Activated CD4-positive, alpha-beta T cell treated with anti-CD3 and anti-CD28 coated beads, Interleukin-2, amount 50 U/mL, for 4 hours (primary cell): ENCODE data around the gene ZNF683.
"Not testable (repeated sequence)": the region's sequence is repeated elsewhere in the genome, so short reads cannot be mapped to it uniquely, and the experiment has no call there.

ENCODE experiments used
- DNase-seq, 2 experiments: peaks; one replicate each; pipeline ENCODE4 v3.0.0-alpha.2; 2020

The ZNF683 gene

GRCh38 chr1:26384076-26384475, 11.5 kb upstream of the ZNF683 start:
- no peak for DNase-seq

- no peak for DNase-seq
Observed at GRCh38 chr1:26378879-26379251, 6.3 kb upstream of the ZNF683 start.

- peak; percentile 65 to 70 for DNase-seq
Observed at GRCh38 chr1:26378088-26378878, 5.7 kb upstream of the ZNF683 start.

GRCh38 chr1:26376050-26376449, 3.5 kb upstream of the ZNF683 start:
- no peak for DNase-seq

- DNase-seq: no peak
Observed at GRCh38 chr1:26375081-26375480, 2.5 kb upstream of the ZNF683 start.

GRCh38 chr1:26374361-26374760, 1.8 kb upstream of the ZNF683 start:
- DNase-seq: not testable (repeated sequence)

DNA sequence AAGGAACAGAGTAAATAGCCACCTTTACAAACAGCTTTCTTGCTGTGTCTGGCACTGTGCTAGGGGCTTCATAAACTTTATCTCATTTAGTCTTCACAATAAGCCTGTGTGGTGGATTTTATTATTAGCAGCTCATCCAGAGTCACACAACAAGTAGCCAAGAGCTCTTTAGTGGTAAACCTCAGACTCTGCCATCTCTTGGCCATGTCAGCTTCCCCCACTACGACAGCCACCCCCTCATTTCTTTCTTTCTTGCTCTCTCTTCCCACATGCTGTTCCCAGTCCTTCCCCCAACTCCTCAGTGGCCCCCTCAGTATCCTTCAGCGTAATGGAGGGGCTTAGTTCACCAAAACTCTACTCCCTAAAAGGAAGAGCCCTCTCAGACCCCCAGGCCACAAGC, 1.2 kb upstream of the ZNF683 start:
- DNase-seq: no peak

DNA sequence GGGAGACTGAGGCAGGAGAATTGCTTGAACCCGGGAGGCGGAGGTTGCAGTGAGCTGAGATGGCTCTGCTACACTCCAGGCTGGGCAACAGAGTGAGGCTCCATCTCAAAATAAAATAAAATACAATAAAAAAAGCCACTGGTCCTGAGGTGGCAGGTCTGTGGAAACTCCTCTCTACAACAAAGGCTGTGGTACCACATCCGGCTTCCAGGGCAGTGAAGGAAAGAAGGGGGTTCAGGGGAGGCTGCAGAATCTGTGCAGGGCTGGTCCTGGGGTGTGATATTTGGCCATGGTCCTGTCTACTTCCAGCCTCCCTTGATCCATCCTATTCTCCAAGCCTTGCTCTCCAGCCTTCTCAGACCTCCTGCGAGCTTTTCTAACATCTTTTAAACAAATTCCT, 731 bp upstream of the ZNF683 start:
- no peak for DNase-seq

GRCh38 chr1:26372039-26372438, 511 bp downstream of the ZNF683 start:
- no peak for DNase-seq

GRCh38 chr1:26370591-26371382, 1.8 kb downstream of the ZNF683 start:
- no peak for DNase-seq

DNA sequence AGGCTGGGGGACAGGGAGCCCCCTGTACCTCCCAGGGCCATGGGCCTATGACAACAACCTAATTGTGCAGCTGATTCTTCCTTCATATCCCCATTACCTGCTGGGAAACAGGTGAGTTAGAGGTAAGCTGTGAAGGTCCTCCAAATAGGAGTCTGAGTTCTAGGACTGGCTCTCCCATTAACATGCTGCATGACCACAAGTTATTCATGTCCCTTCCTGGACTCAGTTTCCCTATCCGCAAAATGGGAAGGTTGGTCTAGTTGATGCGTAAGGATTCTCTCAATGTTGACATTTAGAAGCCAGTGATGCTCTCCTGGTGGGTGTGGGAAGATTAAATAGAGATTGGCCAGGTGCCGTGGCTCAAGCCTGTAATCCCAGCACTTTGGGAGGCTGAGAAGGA, 4.1 kb downstream of the ZNF683 start:
- DNase-seq: no peak

DNA sequence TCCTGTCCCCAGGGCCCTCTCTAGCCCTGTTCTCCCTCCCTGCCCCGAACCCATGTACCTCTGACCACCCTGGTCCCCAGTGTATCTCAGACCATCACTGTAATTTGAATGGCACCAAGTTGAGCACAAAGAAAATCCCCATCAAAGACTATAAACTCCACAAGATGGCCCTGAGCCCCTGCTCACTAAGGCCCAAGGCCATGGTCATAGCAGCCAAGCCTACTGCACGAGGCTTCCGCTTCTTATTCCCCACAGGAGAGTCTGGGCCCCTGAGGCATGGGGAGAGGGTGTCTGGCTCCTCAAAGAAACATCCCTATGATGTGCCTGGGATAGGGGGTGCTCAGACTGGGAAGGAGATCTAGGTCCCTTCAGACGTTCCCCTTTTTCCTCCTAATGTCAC, 4.5 kb downstream of the ZNF683 start:
- DNase-seq: no peak

GRCh38 chr1:26367441-26367840, 5.1 kb downstream of the ZNF683 start:
- no peak for DNase-seq

DNA sequence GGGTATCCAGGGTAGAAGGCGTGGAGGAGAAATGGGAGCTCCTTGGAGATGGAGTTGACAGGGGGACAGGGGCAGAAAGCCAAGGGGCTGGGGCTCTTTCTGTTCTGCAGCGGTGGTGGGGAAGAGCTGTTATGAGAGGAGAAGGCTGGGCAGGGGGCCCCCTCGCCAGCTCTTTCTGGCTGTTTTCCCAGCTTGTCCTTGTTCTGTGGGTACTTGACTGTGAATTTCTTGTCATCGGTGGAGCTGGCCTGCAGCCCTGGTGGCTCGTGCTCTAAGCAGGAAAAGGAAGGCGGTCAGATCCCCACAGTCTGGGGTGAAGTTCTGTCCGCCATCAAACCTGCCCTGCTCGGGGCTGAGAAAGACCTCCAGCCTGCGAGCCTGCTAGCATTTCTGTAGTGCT, 7.6 kb downstream of the ZNF683 start:
- DNase-seq: no peak

- peak; percentile 80 to 83 for DNase-seq
Observed at GRCh38 chr1:26363549-26364448, 8.8 kb downstream of the ZNF683 start.

- DNase-seq: no peak
Observed at GRCh38 chr1:26362331-26362730, 10.2 kb downstream of the ZNF683 start.

DNA sequence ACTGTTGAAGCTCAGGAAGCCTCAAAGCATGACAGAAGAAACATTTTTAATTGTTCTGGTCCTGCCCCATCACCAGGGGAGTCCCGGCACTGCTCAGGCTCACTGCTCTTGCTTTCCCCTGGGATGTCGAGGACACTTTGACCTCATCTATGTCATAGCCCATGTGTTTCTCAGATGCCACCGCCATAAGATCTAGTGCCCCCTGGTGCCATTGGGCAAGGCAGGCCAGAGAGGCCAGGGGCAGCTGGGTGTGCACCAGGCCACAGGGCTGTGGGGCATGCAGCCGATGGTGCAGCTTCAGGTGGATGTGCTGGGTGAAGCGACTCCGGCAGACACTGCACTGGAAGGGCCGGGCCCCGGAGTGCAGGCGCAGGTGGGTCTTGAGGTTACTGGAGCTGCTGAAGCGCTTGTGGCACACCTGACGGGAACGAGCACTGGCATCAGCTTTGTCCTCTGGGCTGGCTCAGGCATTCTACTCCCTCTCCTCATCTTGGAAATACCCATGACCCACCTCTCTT, 10.9 kb downstream of the ZNF683 start:
- DNase-seq: no peak

DNA sequence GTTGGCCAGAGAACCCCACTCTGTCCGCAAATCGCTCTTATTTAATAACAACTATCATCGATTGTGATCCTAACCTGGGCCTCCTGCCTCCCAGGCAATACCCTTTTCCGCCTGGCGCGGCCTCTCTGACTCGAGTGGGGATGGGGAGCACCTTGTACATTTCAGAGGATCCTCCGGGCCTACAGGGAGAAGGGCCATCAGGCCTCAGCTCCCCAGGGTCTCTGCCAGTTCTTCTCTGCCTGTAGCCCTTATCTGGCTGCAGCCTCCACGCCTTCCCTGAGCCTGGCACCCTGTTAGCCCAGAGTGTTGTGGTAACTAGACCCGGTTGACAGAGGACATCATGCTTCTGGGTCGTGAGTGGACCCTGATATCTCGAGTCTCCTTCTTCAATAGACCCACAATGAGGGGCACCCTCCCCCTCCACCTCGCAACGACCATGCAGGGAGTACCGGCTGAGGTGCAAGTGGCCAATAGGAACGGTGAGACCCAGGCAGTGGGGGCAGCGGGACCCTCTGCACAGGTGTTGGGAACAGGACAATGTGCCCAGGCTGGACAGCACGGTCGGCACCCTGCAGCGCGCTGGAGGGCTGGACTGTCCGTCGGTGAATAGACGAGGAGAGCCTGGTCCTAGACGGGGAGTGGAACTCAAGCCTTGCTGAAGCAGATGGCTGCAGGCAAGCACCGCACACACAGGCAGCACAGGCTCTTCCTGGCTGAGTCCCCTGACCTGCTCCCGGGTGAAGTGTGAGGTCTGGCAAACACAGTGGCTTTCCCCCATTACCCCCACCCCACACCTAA, 11.5 kb downstream of the ZNF683 start:
- no peak for DNase-seq

DNA sequence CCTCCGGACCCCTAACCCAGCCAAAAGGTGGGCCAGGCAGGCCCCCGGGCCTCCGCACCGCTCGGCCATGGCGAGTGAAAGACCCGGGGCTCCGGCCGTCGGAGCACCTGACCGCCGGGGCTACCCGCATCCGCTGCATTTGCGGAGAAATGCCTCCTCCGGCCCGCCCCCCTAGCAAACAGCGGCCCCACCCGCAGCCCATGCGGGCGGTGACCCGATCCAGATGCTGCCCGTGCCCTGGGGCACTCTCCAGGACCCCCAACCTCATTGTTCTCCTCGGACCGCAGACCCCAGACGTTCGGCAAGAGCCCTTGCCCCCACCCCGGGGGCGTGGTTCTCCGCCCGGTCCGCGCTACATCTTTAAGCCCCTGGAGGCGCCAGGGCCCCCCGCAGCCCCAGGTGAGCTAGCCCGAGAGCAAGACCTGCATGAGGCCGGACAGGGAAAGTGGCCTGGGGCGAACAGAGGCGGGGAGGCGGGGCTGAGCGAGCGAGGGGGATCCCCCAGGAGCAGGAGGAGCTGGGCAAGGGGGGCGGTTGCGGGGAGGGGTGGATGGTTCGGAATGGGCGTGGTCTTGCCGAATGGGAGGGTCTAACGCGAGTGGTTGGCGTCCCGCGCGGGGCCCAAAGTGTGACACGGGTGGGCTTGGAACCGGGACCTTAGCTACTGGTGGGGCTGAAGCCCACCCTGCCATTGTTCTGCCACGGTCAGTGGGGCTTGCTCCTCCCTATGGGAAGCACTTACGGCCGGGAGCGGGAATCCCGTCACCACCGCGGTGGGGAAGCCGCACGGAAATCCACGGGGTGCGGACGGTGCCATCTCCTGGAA, 12.4 kb downstream of the ZNF683 start:
- peak; percentile 30 to 33 for DNase-seq

DNA sequence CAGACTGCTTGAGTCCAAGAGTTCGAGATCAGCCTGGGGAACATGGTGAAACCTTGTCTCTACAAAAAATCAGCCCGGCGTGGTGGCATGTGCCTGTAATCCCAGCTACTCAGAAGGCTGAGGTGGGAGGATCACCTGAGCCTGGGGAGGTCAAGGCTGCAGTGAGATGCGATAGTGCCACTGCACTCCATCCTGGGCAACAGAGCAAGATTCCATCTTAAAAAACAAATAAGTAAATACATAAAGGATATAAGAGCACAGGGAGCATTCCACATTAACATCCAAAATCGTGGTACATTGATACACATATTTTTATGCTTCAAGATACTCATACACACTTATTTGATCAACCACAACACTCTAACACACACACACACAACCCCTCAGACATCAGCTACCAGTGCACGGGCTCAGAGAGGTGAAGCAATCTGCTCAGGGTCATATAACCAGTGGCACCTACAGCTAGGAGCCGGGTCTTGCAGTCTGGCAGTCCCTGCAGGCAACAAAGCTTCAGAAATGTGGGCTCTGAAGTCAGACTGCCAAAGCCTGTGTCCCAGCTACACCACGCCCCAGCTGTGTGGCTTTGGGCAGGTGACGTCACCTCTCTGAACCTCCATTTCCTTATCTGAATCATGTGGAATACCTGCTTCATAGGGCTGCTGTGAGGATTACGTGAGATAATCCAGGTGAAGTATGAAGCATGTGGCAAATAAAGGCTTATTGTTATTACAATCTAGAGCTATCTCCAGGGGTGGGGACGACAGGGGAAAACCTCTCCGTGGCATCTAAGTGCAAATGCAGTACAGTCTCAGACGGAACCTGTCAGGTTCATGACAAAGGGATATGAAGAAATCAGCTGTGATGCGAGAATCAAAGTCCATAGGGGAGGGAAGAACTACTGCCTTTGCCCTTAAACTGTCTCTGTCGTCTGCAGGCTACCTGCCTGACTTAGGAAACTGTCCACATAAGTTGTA, 13.9 kb downstream of the ZNF683 start:
- peak; percentile 71 to 76 for DNase-seq
